ENCODE data around the gene ZRANB1.

DNA sequence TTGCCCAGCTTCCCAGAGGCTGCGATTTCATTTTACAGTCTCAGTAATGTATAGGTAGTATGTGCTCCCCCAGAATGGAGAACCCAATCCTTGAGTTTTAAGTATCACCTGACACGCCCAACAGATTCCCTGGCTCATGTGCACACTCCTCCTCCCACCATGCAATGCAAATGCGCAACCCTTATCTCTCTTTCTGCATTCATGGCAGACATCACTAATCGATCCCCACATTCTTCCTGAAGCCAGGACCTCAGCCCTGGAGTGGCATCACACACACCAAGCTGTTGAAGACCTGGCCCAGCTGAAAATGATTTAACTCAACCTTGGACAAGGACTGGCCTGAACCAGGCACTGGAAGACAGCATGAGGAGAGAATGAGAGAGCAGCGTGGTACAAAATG, 68.4 kb downstream of the ZRANB1 start:
- TF ChIP-seq, protein P1, sequence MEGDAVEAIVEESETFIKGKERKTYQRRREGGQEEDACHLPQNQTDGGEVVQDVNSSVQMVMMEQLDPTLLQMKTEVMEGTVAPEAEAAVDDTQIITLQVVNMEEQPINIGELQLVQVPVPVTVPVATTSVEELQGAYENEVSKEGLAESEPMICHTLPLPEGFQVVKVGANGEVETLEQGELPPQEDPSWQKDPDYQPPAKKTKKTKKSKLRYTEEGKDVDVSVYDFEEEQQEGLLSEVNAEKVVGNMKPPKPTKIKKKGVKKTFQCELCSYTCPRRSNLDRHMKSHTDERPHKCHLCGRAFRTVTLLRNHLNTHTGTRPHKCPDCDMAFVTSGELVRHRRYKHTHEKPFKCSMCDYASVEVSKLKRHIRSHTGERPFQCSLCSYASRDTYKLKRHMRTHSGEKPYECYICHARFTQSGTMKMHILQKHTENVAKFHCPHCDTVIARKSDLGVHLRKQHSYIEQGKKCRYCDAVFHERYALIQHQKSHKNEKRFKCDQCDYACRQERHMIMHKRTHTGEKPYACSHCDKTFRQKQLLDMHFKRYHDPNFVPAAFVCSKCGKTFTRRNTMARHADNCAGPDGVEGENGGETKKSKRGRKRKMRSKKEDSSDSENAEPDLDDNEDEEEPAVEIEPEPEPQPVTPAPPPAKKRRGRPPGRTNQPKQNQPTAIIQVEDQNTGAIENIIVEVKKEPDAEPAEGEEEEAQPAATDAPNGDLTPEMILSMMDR (conservative IDR thresholded peaks at IDR 0.05 in 1 of 2, IDR thresholded peaks at IDR 0.05 in 1 of 2; ENCODE audit: low read depth in 1 of 2, low read length in 2 of 2) = no peak
- no peak for TF ChIP-seq EZH2 (IDR thresholded peaks at IDR 0.05; ENCODE audit: low read length, missing control alignments)

Measured in fibroblast of lung (primary cell).